ENCODE results near the gene SHC1.

Gene SHC1

GRCh38 chr1:154973344-154974101, 3.0 kb upstream of the SHC1 start (continued):
- no peak for TF ChIP-seq ZNF280C (tag by site-specific recombination; IDR thresholded peaks at IDR 0.05)
- TF ChIP-seq ZNF658 (tag by site-specific recombination; IDR thresholded peaks at IDR 0.05), result no peak
- no peak; the same call in 1 of the 2 replicates for TF ChIP-seq CTCF (tag by site-specific recombination; IDR thresholded peaks at IDR 0.05)
- no peak for TF ChIP-seq ZNF664 (tag by site-specific recombination; IDR thresholded peaks at IDR 0.05)
- peak; percentile 100 for TF ChIP-seq ZBTB10 (tag by site-specific recombination; IDR thresholded peaks at IDR 0.05)
- TF ChIP-seq ZNF324 (tag by site-specific recombination; IDR thresholded peaks at IDR 0.05), result no peak; the same call in 1 of the 2 replicates
- no peak for TF ChIP-seq ZBTB1 (tag by site-specific recombination; IDR thresholded peaks at IDR 0.05)
- no peak for TF ChIP-seq ZNF148 (tag by site-specific recombination; IDR thresholded peaks at IDR 0.05; ENCODE audit: borderline replicate concordance)
- TF ChIP-seq ZNF677 (tag by site-specific recombination; IDR thresholded peaks at IDR 0.05), result no peak
- TF ChIP-seq ZNF248 (tag by site-specific recombination; IDR thresholded peaks at IDR 0.05), result no peak
- 0 out of 2 replicates have a peak, but pooled peaks have one; percentile 13 for TF ChIP-seq ZNF76 (tag by site-specific recombination; IDR thresholded peaks at IDR 0.05; ENCODE audit: borderline replicate concordance, low read depth)
- TF ChIP-seq ZNF140 (tag by site-specific recombination; IDR thresholded peaks at IDR 0.05), result no peak
- peak; percentile 95 for TF ChIP-seq FEZF1 (tag by site-specific recombination; IDR thresholded peaks at IDR 0.05)
- TF ChIP-seq ZNF600 (tag by site-specific recombination; IDR thresholded peaks at IDR 0.05), result 0 out of 2 replicates have a peak, but pooled peaks have one; percentile 21
- TF ChIP-seq KLF16 (tag by site-specific recombination; IDR thresholded peaks at IDR 0.05), result peak; percentile 58; the same call in 1 of the 2 replicates
- no peak for TF ChIP-seq ZNF645 (tag by site-specific recombination; IDR thresholded peaks at IDR 0.05)
- TF ChIP-seq GLI4 (tag by site-specific recombination; IDR thresholded peaks at IDR 0.05), result no peak
- no peak for TF ChIP-seq ZNF423 (tag by site-specific recombination; IDR thresholded peaks at IDR 0.05)
- TF ChIP-seq ZNF362 (tag by site-specific recombination; IDR thresholded peaks at IDR 0.05), result peak; percentile 87
- TF ChIP-seq ZNF521 (tag by site-specific recombination; IDR thresholded peaks at IDR 0.05), result no peak
- no peak for TF ChIP-seq WT1 (tag by site-specific recombination; IDR thresholded peaks at IDR 0.05)
- TF ChIP-seq YY2 (tag by site-specific recombination; IDR thresholded peaks at IDR 0.05), result no peak
- no peak for TF ChIP-seq HOXC10 (CRISPR knock-in tag; IDR thresholded peaks at IDR 0.05)
- TF ChIP-seq ZSCAN16 (tag by site-specific recombination; IDR thresholded peaks at IDR 0.05), result no peak
- no peak for TF ChIP-seq ZNF792 (tag by site-specific recombination; IDR thresholded peaks at IDR 0.05)
- TF ChIP-seq ZNF768 (tag by site-specific recombination; IDR thresholded peaks at IDR 0.05), result no peak
- peak; percentile 10 for TF ChIP-seq ZEB2 (tag by site-specific recombination; IDR thresholded peaks at IDR 0.05)
- TF ChIP-seq ZNF274 (IDR thresholded peaks at IDR 0.05; ENCODE audit: low read length), result no peak
- no peak for TF ChIP-seq ZNF274 (tag by site-specific recombination; IDR thresholded peaks at IDR 0.05; ENCODE audit: borderline replicate concordance)
- TF ChIP-seq ZNF529 (tag by site-specific recombination; IDR thresholded peaks at IDR 0.05; ENCODE audit: insufficient replicate concordance), result no peak

Measured in HEK293 (cell line).